ENCODE measurements around the gene NOG. TPM values are rescaled to one million over a fixed set of nuclear protein-coding genes. Genes with fewer than 3 reads are reported as not detected.

NOG gene
- total RNA-seq, 2 experiments from 2014 or later: not detected

DNA sequence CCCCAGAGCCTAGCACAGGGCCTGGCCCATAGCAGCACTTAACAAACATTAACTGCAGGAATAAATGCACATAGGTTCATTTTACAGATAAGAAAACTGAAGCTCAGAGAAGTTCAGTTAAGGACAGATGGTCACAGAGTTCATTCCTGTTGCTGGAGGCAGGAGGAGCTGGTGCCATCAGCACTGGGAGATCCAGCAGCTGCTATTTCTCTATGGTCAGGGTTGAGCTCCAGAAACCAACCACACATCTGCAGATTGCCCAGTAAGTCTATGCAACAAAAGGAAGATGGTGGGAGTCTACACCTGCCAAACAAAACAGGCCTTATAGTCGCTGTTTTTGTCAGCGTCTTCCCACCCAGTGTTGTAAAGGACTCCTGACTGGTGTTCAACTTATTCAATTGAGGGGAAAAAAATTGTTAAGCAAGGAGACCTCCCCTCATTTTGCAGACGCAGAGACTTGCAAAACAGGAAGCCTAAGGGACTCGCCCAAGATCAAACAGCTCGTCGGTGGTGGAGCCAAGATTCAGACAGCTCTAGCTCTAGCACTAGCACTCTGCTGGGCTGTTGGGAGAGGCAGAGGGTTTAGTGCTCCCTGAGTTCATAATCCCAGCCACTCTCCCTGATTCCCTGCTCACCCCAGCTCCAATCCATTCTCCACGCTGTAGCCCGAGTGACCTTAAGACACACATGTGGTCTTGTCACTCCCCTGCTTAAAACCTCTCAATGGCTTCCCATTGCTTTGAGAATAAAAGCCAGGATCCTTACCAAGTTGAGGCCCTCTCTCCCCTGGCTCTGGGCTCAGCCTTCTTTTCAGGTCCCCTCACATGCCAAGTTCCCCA is 9.0 kb downstream of the NOG start:
- intact Hi-C loops (cut with micrococcal nuclease; ENCODE audit: unreplicated experiment): no loop called here
- Histone ChIP-seq H3K9me2 (ENCODE audit: insufficient read depth, low read length) (no peaks in the 10 kb centered on the region), H3K79me2 (ENCODE audit: insufficient read depth, low read depth, low read length) (no peaks in the 10 kb centered on the region), H3K36me3 (ENCODE audit: insufficient read depth, low read length) (no peaks in the 10 kb centered on the region), H3K4me1 (ENCODE audit: insufficient read depth, low read length, poor library complexity, severe bottlenecking) (no peaks in the 10 kb centered on the region), H4K20me1 (ENCODE audit: insufficient read depth, low read length) (no peaks in the 10 kb centered on the region), H3K9me3 (ENCODE audit: low read length) (no peaks in the 10 kb centered on the region), H2AFZ (ENCODE audit: low read length) (no peak overlapping the region), H3K4me2 (ENCODE audit: low read length) (no peak overlapping the region), H3K4me3 (ENCODE audit: low read depth, low read length, poor library complexity, severe bottlenecking) (no peak overlapping the region), H3K27ac (ENCODE audit: low read depth, low read length, poor library complexity, severe bottlenecking) (no peak overlapping the region)
- CTCF ChIA-PET (ENCODE audit: unreplicated experiment): no interaction called here
- POLR2A ChIA-PET: no interaction called here
- no peak for TF ChIP-seq EZH2phosphoT487 (IDR thresholded peaks at IDR 0.05; ENCODE audit: borderline replicate concordance, low read depth, low read length)
- TF ChIP-seq, protein P1, sequence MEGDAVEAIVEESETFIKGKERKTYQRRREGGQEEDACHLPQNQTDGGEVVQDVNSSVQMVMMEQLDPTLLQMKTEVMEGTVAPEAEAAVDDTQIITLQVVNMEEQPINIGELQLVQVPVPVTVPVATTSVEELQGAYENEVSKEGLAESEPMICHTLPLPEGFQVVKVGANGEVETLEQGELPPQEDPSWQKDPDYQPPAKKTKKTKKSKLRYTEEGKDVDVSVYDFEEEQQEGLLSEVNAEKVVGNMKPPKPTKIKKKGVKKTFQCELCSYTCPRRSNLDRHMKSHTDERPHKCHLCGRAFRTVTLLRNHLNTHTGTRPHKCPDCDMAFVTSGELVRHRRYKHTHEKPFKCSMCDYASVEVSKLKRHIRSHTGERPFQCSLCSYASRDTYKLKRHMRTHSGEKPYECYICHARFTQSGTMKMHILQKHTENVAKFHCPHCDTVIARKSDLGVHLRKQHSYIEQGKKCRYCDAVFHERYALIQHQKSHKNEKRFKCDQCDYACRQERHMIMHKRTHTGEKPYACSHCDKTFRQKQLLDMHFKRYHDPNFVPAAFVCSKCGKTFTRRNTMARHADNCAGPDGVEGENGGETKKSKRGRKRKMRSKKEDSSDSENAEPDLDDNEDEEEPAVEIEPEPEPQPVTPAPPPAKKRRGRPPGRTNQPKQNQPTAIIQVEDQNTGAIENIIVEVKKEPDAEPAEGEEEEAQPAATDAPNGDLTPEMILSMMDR (conservative IDR thresholded peaks at IDR 0.05; ENCODE audit: low read length): no peak
- no TSS peak for BruUV-seq (replicated peaks)
- DNase-seq (ENCODE audit: low spot score): no peak

DNA sequence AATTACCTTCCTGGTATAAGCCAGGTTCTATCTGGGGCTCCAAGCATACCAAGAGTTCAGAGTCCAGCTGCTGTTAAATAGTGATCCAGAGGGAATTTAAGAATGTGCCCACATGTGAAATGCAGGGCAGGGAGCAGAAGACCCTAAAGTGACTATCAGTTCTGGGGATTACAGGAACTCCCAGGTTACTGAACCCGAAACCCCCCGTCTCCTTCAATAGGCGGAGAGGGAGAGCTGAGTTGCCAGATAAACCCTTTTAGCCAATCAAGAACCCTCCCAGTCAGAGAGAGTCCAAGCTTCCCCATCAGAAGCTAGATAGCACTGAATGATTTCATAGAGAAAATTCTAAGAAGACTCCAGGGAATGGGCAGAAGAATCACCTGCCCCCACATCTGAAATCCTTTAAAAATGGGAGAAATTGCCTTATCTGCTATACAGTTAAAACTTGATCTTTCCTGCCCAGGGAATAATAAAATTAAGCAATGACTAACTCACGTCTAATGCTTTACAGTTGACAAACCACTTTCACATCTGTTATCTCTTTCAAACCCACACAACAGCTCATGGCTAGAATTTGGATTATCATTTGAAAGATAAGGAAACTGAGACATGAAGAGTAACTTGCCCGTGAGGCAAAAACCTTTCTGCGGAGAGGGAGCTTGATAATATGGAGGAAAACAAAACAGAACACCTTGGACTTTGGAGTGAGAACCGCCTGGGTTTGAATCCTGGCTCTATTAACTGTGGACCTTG is 10.2 kb downstream of the NOG start:
- H4K20me1 ChIP-seq (ENCODE audit: insufficient read depth, low read length): no peaks in the 10 kb centered on the region
- DNase-seq (ENCODE audit: low spot score): no peak
- H3K79me2 ChIP-seq (ENCODE audit: insufficient read depth, low read depth, low read length): no peaks in the 10 kb centered on the region
- no peak overlapping the region for H3K27ac ChIP-seq (ENCODE audit: low read depth, low read length, poor library complexity, severe bottlenecking)
- no peak overlapping the region for H3K4me3 ChIP-seq (ENCODE audit: low read depth, low read length, poor library complexity, severe bottlenecking)
- H3K36me3 ChIP-seq (ENCODE audit: insufficient read depth, low read length): no peaks in the 10 kb centered on the region
- intact Hi-C loops (cut with micrococcal nuclease; ENCODE audit: unreplicated experiment): no loop called here
- H3K4me2 ChIP-seq (ENCODE audit: low read length): no peak overlapping the region
- TF ChIP-seq, protein P1 (conservative IDR thresholded peaks at IDR 0.05; ENCODE audit: low read length): no peak
- TF ChIP-seq EZH2phosphoT487 (IDR thresholded peaks at IDR 0.05; ENCODE audit: borderline replicate concordance, low read depth, low read length): no peak
- no peaks in the 10 kb centered on the region for H3K9me3 ChIP-seq (ENCODE audit: low read length)
- H3K9me2 ChIP-seq (ENCODE audit: insufficient read depth, low read length): no peaks in the 10 kb centered on the region
- POLR2A ChIA-PET: no interaction called here
- no peaks in the 10 kb centered on the region for H3K4me1 ChIP-seq (ENCODE audit: insufficient read depth, low read length, poor library complexity, severe bottlenecking)
- CTCF ChIA-PET (ENCODE audit: unreplicated experiment): no interaction called here
- no TSS peak for BruUV-seq (replicated peaks)
- H2AFZ ChIP-seq (ENCODE audit: low read length): no peak overlapping the region
